Activated B cell treated with CpG ODN at 0.5 μM for 24 hours (primary cell): ENCODE measurements around the gene FHOD3. TPM values are rescaled to one million over a fixed set of nuclear protein-coding genes. Genes with fewer than 3 reads are reported as not detected.

Experiments
- ATAC-seq: fragments of 200-7000 bp; cut with Tn5 transposase; one replicate; pipeline ENCODE4 v1.10.0; 2021; ENCODE audit warnings: low read depth, mild to moderate bottlenecking, moderate library complexity
- CTCF ChIA-PET: fragments of 350-600 bp; sonication (Branson Sonifier 250); formaldehyde crosslinking; loops from one replicate; lab custom pipeline; 2021; ENCODE audit warnings: antibody characterized with exemption; lab: Charles Lee
- POLR2A ChIA-PET: fragments of 350-600 bp; sonication (Branson Sonifier 250); formaldehyde crosslinking; loops from one replicate; lab custom pipeline; 2021; ENCODE audit warnings: antibody characterized with exemption; lab: Charles Lee
- DNase-seq: peaks from one replicate; pipeline ENCODE4 v3.0.0; 2022
- H3K27ac Mint-ChIP-seq: one replicate; pipeline ENCODE4 v1.8.0; 2020; ENCODE audit warnings: mixed read lengths
- H3K27me3 Mint-ChIP-seq: one replicate; pipeline ENCODE4 v1.8.0; 2021; ENCODE audit warnings: mixed read lengths
- H3K36me3 Mint-ChIP-seq: one replicate; pipeline ENCODE4 v1.8.0; 2021; ENCODE audit warnings: low read depth, mixed read lengths
- H3K4me1 Mint-ChIP-seq: one replicate; pipeline ENCODE4 v1.8.0; 2021; ENCODE audit warnings: mixed read lengths
- H3K4me3 Mint-ChIP-seq: one replicate; pipeline ENCODE4 v1.8.0; 2020; ENCODE audit warnings: mild to moderate bottlenecking, mixed read lengths
- H3K9me3 Mint-ChIP-seq: one replicate; pipeline ENCODE4 v1.8.0; 2020; ENCODE audit warnings: mixed read lengths
- intact Hi-C: fragments of 100-400 bp; cut with micrococcal nuclease; formaldehyde crosslinking; loops from one replicate; pipeline ENCODE4 v1.15.1; 2024
- total RNA-seq: library from RNA; stranded (reverse); gene quantifications from 2 replicates; pipeline ENCODE4 v1.2.3, GENCODE V29; 2022
- TF ChIP-seq, protein P1 (sequence below): fragments of 200-600 bp; IDR thresholded peaks from one replicate; pipeline ENCODE4 v1.8.0; 2022; ENCODE audit warnings: antibody characterized with exemption, mild to moderate bottlenecking

FHOD3 gene
- total RNA-seq, 1 donor from 2014 or later = not detected

DNA sequence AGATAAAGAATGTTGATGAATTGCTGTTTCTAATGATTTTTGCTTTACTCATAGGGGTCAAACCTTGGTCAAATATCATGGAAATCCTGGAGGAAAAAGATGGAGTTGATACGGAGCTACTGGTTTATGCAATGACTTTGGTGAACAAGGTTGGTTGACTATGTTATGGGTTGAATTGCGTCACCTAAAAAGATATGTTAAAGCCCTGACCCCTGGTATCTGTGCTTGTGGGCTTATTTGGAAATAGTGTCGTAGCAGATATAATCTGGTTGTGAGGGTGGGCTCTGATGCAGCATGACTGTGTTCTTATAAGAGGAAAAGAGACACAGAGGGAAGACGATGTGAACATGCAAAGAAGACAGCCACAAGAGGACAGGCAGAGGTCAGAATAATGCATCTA lies 305.1 kb downstream of the FHOD3 start:
- H3K27me3 Mint-ChIP-seq = peaks cover 2% of the 10 kb centered on the region
- TF ChIP-seq, protein P1, sequence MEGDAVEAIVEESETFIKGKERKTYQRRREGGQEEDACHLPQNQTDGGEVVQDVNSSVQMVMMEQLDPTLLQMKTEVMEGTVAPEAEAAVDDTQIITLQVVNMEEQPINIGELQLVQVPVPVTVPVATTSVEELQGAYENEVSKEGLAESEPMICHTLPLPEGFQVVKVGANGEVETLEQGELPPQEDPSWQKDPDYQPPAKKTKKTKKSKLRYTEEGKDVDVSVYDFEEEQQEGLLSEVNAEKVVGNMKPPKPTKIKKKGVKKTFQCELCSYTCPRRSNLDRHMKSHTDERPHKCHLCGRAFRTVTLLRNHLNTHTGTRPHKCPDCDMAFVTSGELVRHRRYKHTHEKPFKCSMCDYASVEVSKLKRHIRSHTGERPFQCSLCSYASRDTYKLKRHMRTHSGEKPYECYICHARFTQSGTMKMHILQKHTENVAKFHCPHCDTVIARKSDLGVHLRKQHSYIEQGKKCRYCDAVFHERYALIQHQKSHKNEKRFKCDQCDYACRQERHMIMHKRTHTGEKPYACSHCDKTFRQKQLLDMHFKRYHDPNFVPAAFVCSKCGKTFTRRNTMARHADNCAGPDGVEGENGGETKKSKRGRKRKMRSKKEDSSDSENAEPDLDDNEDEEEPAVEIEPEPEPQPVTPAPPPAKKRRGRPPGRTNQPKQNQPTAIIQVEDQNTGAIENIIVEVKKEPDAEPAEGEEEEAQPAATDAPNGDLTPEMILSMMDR = no peak
- ATAC-seq = no peak

DNA sequence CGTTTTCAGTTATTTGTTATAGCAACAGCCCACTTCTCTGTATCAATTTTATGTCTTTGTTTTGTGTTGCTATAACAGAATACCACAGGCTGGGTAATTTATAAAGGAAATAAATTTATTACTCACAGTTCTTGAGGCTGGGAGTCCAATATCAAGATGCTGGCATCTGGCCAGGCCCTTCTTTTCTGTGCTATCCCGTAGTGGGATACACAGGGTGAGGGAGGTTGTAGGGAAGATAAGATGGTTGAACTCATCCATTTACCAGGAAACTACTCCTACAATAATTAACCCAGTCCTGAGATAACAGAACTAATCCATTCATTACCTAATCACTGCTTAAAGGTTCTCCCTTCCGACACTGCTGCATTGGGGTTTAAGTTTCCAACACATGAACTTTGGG lies 310.6 kb downstream of the FHOD3 start:
- no peaks in the 10 kb centered on the region for H3K36me3 Mint-ChIP-seq
- DNase-seq (no peak), ATAC-seq (no peak)
- TF ChIP-seq, protein P1 = no peak
- CTCF ChIA-PET = no interaction called here
- H3K4me3 Mint-ChIP-seq = no peak overlapping the region
- H3K27ac Mint-ChIP-seq = no peak overlapping the region
- intact Hi-C loops = no loop called here
- H3K27me3 Mint-ChIP-seq = no peaks in the 10 kb centered on the region
- no peaks in the 10 kb centered on the region for H3K9me3 Mint-ChIP-seq
- H3K4me1 Mint-ChIP-seq = no peaks in the 10 kb centered on the region
- POLR2A ChIA-PET = no interaction called here

More for the DNA sequence above, 305.1 kb downstream of the FHOD3 start:
- Mint-ChIP-seq H3K36me3 (no peaks in the 10 kb centered on the region), H3K9me3 (no peaks in the 10 kb centered on the region), H3K4me1 (no peaks in the 10 kb centered on the region), H3K4me3 (no peak overlapping the region), H3K27ac (no peak overlapping the region)
- no peak for DNase-seq
- intact Hi-C loops = no loop called here
- CTCF ChIA-PET = no interaction called here
- POLR2A ChIA-PET = no interaction called here

DNA sequence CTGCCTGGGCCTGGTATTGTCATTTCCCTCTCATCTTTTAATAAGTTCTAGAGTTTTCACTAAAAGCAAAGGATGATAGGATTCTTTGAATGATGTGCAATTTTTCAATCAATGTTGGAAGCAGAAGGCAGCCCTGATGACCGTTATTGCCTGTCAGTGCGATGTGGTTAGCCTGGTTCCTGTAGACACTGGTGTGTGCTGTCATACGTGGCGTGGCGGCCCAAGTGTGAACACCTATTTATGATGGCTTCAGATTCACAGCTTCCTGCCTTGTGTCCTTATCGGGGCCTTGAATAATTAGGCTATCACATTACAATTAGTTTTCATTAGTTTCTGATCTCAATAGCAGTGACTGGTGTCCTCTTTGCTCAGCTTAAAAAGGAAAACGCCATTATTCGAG lies 312.7 kb downstream of the FHOD3 start:
- intact Hi-C loops = no loop called here
- TF ChIP-seq, protein P1 = no peak
- ChIA-PET CTCF (no interaction called here), POLR2A (no interaction called here)
- Mint-ChIP-seq H3K27ac (no peak overlapping the region), H3K4me3 (no peak overlapping the region), H3K36me3 (no peaks in the 10 kb centered on the region), H3K27me3 (no peaks in the 10 kb centered on the region), H3K4me1 (no peaks in the 10 kb centered on the region), H3K9me3 (no peaks in the 10 kb centered on the region)
- ATAC-seq = no peak
- DNase-seq = no peak

DNA sequence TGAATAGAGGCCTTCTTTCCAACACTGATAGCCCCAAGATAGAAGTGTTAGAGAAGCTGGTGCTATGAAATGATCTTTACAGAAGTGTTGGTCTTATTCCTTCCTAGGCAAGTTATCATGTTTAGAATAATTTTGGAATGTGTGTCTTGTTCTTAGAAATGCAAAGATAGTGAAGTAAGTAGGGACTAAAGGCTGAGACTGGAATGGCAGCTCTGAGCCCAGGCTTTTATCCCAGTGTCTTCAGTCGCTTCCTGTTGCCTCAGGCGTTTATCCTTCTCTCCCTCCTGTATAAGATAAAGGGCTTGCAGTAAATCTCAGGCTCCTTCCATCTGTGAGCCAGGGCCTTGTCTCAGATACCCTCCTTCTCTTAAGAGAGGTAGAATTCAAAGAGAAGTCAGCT lies 313.1 kb downstream of the FHOD3 start:
- Mint-ChIP-seq H3K27me3 (no peaks in the 10 kb centered on the region), H3K9me3 (no peaks in the 10 kb centered on the region), H3K4me1 (no peaks in the 10 kb centered on the region), H3K36me3 (no peaks in the 10 kb centered on the region), H3K27ac (no peak overlapping the region), H3K4me3 (no peak overlapping the region)
- DNase-seq = no peak
- intact Hi-C loops = no loop called here
- TF ChIP-seq, protein P1 = no peak
- ATAC-seq = no peak
- CTCF ChIA-PET = no interaction called here
- POLR2A ChIA-PET = no interaction called here

DNA sequence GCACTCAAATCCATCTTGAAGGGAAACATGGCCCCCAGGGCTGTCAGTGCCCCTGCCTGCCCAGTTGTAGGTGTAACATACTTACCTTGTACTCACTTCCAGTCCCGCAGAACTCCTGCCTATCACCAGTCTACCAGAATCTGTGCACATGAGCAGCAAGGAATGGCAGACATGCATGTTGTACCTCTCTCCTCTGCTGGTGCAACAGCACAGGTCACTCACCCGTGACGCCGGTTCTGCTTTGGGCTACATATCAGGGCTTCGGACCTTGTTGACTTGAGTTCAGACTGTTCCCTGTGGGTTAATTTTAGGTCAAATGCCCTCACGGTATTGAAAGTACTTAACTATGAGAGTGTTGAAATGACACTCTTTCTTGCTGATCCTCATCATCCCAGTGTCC lies 315.6 kb downstream of the FHOD3 start:
- H3K4me1 Mint-ChIP-seq = no peaks in the 10 kb centered on the region
- DNase-seq (no peak), ATAC-seq (no peak)
- no peaks in the 10 kb centered on the region for H3K27me3 Mint-ChIP-seq
- intact Hi-C loops = no loop called here
- H3K4me3 Mint-ChIP-seq = no peak overlapping the region
- no peaks in the 10 kb centered on the region for H3K9me3 Mint-ChIP-seq
- TF ChIP-seq, protein P1 = no peak
- CTCF ChIA-PET = no interaction called here
- POLR2A ChIA-PET = no interaction called here
- no peak overlapping the region for H3K27ac Mint-ChIP-seq
- no peaks in the 10 kb centered on the region for H3K36me3 Mint-ChIP-seq
